ENCODE results near the gene UBN2. TPM values are rescaled to one million over a fixed set of nuclear protein-coding genes. Genes with fewer than 3 reads are reported as not detected.
A peak's percentile ranks its signal among the peaks of the same experiment; 100 is the strongest.
"Not testable (repeated sequence)": the region's sequence is repeated elsewhere in the genome, so short reads cannot be mapped to it uniquely, and the experiment has no call there.

The UBN2 gene
- total RNA-seq, 1 donor from 2014 or later, result 21.0 TPM

DNA sequence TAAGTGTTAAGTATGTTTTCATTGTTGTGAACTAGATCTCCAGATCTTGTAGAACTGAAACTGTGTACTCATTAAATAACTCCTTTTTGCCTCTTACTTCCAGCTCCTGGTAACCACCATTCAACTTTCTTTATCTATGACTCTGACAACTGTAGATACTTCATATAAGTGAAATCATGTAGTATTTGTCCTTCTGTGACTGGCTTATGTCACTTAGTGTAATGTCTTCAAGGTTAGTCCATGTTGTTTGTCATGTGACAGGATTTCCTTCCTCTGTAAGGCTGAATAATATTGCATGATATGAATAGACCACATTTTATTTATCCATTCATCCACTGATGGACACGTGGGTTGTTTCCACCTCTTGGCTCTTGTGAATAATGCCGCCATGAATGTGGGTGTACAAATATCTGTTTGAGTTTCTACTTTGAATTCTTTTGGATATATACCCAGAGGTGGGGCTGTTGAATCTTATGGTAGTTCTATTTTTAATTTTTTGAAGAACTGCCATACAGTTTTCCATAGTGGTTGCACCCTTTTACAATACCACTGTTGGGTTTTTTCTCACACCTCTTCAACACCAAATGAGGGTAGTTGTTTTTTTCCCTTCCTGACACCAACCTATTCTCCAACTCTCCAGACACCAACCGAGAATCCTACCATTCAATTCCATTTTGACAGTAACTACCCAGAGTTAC is 99.4 kb downstream of the UBN2 start:
- TF ChIP-seq, protein P1, sequence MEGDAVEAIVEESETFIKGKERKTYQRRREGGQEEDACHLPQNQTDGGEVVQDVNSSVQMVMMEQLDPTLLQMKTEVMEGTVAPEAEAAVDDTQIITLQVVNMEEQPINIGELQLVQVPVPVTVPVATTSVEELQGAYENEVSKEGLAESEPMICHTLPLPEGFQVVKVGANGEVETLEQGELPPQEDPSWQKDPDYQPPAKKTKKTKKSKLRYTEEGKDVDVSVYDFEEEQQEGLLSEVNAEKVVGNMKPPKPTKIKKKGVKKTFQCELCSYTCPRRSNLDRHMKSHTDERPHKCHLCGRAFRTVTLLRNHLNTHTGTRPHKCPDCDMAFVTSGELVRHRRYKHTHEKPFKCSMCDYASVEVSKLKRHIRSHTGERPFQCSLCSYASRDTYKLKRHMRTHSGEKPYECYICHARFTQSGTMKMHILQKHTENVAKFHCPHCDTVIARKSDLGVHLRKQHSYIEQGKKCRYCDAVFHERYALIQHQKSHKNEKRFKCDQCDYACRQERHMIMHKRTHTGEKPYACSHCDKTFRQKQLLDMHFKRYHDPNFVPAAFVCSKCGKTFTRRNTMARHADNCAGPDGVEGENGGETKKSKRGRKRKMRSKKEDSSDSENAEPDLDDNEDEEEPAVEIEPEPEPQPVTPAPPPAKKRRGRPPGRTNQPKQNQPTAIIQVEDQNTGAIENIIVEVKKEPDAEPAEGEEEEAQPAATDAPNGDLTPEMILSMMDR (IDR thresholded peaks at IDR 0.05), result no peak
- no peaks in the 10 kb centered on the region for H3K4me1 Mint-ChIP-seq (ENCODE audit: unreplicated experiment)
- no peak for DNase-seq (ENCODE audit: extremely low spot score, unreplicated experiment)
- H3K27me3 Mint-ChIP-seq (ENCODE audit: unreplicated experiment), result peaks cover 3% of the 10 kb centered on the region
- no peaks in the 10 kb centered on the region for H3K9me3 Mint-ChIP-seq (ENCODE audit: unreplicated experiment)
- no peak overlapping the region for H3K27ac Mint-ChIP-seq (ENCODE audit: unreplicated experiment)
- no peaks in the 10 kb centered on the region for H3K36me3 Mint-ChIP-seq (ENCODE audit: unreplicated experiment)
- no peak overlapping the region for H3K4me3 Mint-ChIP-seq (ENCODE audit: unreplicated experiment)

DNA sequence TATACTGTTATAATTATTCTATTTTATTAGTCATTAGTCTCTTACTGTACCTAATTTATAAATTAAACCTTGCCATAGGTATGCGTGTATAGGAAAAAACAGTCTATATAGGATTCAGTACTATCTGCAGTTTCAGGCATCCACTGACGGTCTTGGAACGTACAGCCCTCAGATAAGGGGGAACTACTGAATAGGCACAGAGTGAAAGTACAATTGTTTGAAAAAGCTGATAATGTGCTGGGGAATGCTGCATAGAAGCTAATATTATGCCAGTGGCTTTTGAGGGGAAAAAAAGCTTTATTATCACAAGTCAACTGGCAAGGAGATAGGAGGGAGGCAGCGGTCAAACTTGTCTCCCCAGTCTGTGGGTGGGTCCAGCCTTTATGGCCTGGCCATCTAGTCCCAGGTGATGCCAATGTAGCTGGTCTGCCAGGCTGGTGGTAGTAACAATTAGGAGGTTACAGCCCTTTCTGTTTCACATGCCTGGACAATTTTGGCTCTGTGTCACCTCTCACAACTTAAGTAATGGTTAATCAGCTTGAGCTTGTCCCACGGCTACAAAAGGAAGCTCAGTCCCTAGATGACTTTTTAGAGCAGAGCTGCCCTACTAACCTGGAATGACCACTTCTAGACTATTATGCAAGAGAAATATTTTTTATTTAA is 101.8 kb downstream of the UBN2 start:
- TF ChIP-seq, protein P1 (IDR thresholded peaks at IDR 0.05), result no peak
- Mint-ChIP-seq H3K9me3 (ENCODE audit: unreplicated experiment) (no peaks in the 10 kb centered on the region), H3K36me3 (ENCODE audit: unreplicated experiment) (no peaks in the 10 kb centered on the region), H3K27ac (ENCODE audit: unreplicated experiment) (no peak overlapping the region), H3K4me1 (ENCODE audit: unreplicated experiment) (no peaks in the 10 kb centered on the region), H3K27me3 (ENCODE audit: unreplicated experiment) (peaks cover 3% of the 10 kb centered on the region), H3K4me3 (ENCODE audit: unreplicated experiment) (no peak overlapping the region)
- peak; percentile 54 for DNase-seq (ENCODE audit: extremely low spot score, unreplicated experiment)

GRCh38 chr7:139333443-139333842 is 102.4 kb downstream of the UBN2 start:
- H3K27me3 Mint-ChIP-seq (ENCODE audit: unreplicated experiment); H3K9me3 Mint-ChIP-seq (ENCODE audit: unreplicated experiment); H3K36me3 Mint-ChIP-seq (ENCODE audit: unreplicated experiment); H3K27ac Mint-ChIP-seq (ENCODE audit: unreplicated experiment); H3K4me3 Mint-ChIP-seq (ENCODE audit: unreplicated experiment); H3K4me1 Mint-ChIP-seq (ENCODE audit: unreplicated experiment): not testable (repeated sequence)
- peak; percentile 51 for DNase-seq (ENCODE audit: extremely low spot score, unreplicated experiment)

GRCh38 chr7:139334399-139335150 is 103.5 kb downstream of the UBN2 start:
- H3K9me3 Mint-ChIP-seq (ENCODE audit: unreplicated experiment), result no peaks in the 10 kb centered on the region
- H3K4me1 Mint-ChIP-seq (ENCODE audit: unreplicated experiment), result peaks cover 4% of the 10 kb centered on the region
- no peak overlapping the region for H3K27ac Mint-ChIP-seq (ENCODE audit: unreplicated experiment)

DNA sequence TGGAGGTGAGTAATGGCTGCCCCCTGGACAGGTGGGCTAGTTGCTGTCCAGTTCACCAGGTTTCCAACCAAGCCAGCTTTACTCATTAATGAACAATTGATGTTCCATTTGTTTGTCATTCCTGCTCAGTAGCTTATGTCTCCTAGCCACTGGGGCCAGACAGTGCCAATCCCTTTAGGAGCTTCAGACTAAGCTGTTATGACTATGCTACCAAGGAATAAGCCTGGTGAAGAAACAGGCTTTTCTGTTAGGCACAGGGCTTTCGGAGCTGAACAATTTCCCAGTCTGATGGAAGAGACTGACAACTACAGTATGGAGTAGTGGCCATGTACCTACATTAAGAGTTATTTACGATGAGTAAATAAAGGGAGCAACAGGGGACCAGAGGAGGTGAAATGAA is 108.0 kb downstream of the UBN2 start:
- Mint-ChIP-seq H3K27ac (ENCODE audit: unreplicated experiment) (peak overlapping the region; percentile 100), H3K4me1 (ENCODE audit: unreplicated experiment) (peaks cover 20% of the 10 kb centered on the region), H3K27me3 (ENCODE audit: unreplicated experiment) (no peaks in the 10 kb centered on the region), H3K9me3 (ENCODE audit: unreplicated experiment) (no peaks in the 10 kb centered on the region), H3K4me3 (ENCODE audit: unreplicated experiment) (peak overlapping the region; percentile 90), H3K36me3 (ENCODE audit: unreplicated experiment) (no peaks in the 10 kb centered on the region)
- no peak for DNase-seq (ENCODE audit: extremely low spot score, unreplicated experiment)
- TF ChIP-seq, protein P1 (IDR thresholded peaks at IDR 0.05), result no peak

More at GRCh38 chr7:139334399-139335150, 103.5 kb downstream of the UBN2 start:
- no peaks in the 10 kb centered on the region for H3K36me3 Mint-ChIP-seq (ENCODE audit: unreplicated experiment)
- H3K27me3 Mint-ChIP-seq (ENCODE audit: unreplicated experiment), result peaks cover 3% of the 10 kb centered on the region
- peak; percentile 21 for DNase-seq (ENCODE audit: extremely low spot score, unreplicated experiment)
- TF ChIP-seq, protein P1 (IDR thresholded peaks at IDR 0.05), result no peak
- no peak overlapping the region for H3K4me3 Mint-ChIP-seq (ENCODE audit: unreplicated experiment)
